GM12891 (cell line): ENCODE data around the gene NLRP5.

Experiments used
- PAX5 ChIP-seq: IDR thresholded peaks from 2 replicates; pipeline ENCODE4 v1.6.1; 2011; ENCODE audit warnings: low read length, moderate library complexity, mild to moderate bottlenecking; ENCODE audit not compliant: insufficient read depth, severe bottlenecking
- POLR2A ChIP-seq: IDR thresholded peaks from 2 replicates; pipeline ENCODE4 v1.6.1; 2011; ENCODE audit warnings: low read depth, low read length, control low read depth
- POLR2AphosphoS5 ChIP-seq: IDR thresholded peaks from 2 replicates; pipeline ENCODE4 v1.6.1; 2011; ENCODE audit warnings: low read depth, low read length, control low read depth
- POU2F2 ChIP-seq: IDR thresholded peaks from 2 replicates; pipeline ENCODE4 v1.6.1; 2011; ENCODE audit warnings: low read depth, mild to moderate bottlenecking, control low read depth, low read length, moderate library complexity
- SPI1 ChIP-seq: IDR thresholded peaks from 2 replicates; pipeline ENCODE4 v1.6.1; 2011; ENCODE audit warnings: low read depth, low read length, control low read depth
- TAF1 ChIP-seq: IDR thresholded peaks from 2 replicates; pipeline ENCODE4 v1.6.1; 2011; ENCODE audit warnings: low read depth, low read length, control low read depth

DNA sequence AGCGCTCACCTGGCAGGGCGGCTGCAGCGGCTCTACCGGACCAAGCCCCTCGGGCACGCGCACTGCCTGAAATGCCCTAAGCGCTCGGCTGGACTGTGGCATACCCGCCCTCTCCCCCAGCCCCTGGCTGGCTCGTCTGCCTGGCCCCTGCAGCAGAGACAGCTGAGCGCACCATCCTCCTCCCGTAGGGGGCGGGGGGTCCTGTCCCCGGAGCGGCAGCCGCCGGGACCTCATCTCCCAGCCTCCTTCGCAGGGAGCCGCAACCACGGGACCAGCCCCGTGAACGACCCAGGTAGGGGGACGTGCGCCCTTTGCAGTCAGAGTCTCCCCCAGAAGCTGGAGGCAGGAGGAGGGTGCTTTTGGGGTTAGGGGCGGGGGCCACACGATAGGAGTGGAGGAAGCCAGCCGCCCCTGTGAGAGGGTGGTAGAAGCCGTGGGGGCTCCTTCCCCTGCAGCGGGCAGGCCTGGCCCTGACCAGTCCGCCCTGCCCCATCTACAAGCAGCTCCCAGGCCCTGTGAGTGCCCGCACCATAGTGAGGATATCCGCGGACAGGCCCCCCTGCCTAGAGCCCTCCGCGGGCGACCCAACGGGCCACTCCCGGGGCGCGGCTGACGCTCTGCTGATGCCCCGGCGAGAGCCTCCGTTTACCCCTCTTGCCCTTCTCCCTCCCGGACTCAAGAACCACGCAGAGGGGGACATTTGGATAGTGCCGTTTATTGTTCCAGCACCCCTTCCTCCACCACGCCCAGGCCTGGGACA lies 100.3 kb downstream of the NLRP5 start:
- TF ChIP-seq POLR2A (no peak), TAF1 (no peak), POLR2AphosphoS5 (no peak), SPI1 (no peak), PAX5 (no peak), POU2F2 (no peak)
